K562 (cell line): ENCODE results near the gene SHC1. TPM values are rescaled to one million over a fixed set of nuclear protein-coding genes. Genes with fewer than 3 reads are reported as not detected.

Experiments used
- ETV5 ChIP-seq: sonication (generic); formaldehyde crosslinking; IDR thresholded peaks from 2 replicates; pipeline ENCODE4 v1.4.0; 2020; ENCODE audit warnings: low read depth, mild to moderate bottlenecking, missing genetic modification reagents
- FOXP1 ChIP-seq: sonication (generic); formaldehyde crosslinking; IDR thresholded peaks from 2 replicates; pipeline ENCODE4 v1.8.0; 2022; ENCODE audit warnings: mild to moderate bottlenecking, missing genetic modification reagents
- MBD2 ChIP-seq: sonication (generic); IDR thresholded peaks from 2 replicates; pipeline ENCODE4 v1.6.1; 2016; ENCODE audit warnings: low read depth, borderline replicate concordance
- NFIX ChIP-seq: fragments of 250-450 bp; sonication (Bioruptor Pico); IDR thresholded peaks from 2 replicates; pipeline ENCODE4 v1.4.0; 2020; ENCODE audit warnings: low read depth, mild to moderate bottlenecking, moderate library complexity
- PKNOX1 ChIP-seq: fragments of 450-650 bp; IDR thresholded peaks from 2 replicates; pipeline ENCODE4 v1.6.1; 2016
- ZBTB5 ChIP-seq: fragments of 450-650 bp; IDR thresholded peaks from 2 replicates; pipeline ENCODE4 v1.6.1; 2017; ENCODE audit warnings: antibody characterized with exemption
- ZNF318 ChIP-seq, 2 experiments: fragments of 450-650 bp; IDR thresholded peaks; 2 replicates each; pipeline ENCODE4 v1.6.1; 2016; ENCODE audit warnings: mild to moderate bottlenecking in 2 of 2, borderline replicate concordance in 1 of 2, low read depth in 1 of 2, moderate library complexity in 1 of 2
- polyA plus RNA-seq, 8 experiments: library from polyadenylated mRNA; depleted of rRNA in 4 of 8; stranded (reverse) in 5 of 8; unstranded in 3 of 8; fragments of >200 nt; fragmentation: Nextera tagmentation in 2 of 8; fragmentation: Illumina TruSeq in 1 of 8; extraction: Ambion mirVana in 2 of 8; extraction: Trizol in 1 of 8; gene quantifications; 2 replicates each; pipeline versions ENCODE4 v1.2.1 to v1.2.3, GENCODE V29; 2011 to 2014; ENCODE audit warnings: inconsistent platforms in 1 of 8, missing spikeins in 1 of 8
- total RNA-seq, 7 experiments: library from RNA; depleted of rRNA in 6 of 7; stranded (reverse); fragments of >200 nt in 6 of 7; fragmentation: Illumina TruSeq in 2 of 7; extraction: Trizol in 2 of 7; gene quantifications; 2 replicates each; pipeline versions ENCODE4 v1.2.1 to v1.2.3, GENCODE V29; 2011 to 2021; ENCODE audit warnings: low replicate concordance in 1 of 7
- TF ChIP-seq, protein P1 (sequence below), 2 experiments: IDR thresholded peaks; 2 replicates each; pipeline ENCODE4 v1.6.1; 2012; ENCODE audit warnings: improper control_type of control experiment in 2 of 2, low read depth in 2 of 2, low read length in 2 of 2, borderline replicate concordance in 1 of 2
- TF ChIP-seq, protein P2 (sequence below): fragments of 450-650 bp; conservative IDR thresholded peaks from 2 replicates; pipeline ENCODE4 v1.6.1; 2016; ENCODE audit warnings: missing genetic modification characterization, low read depth, mild to moderate bottlenecking, missing compliant biosample characterization, moderate library complexity

SHC1 gene
- total and polyA plus RNA-seq, 9 of the 15 experiments (the other 6 are each of a cell fraction or from before 2014, with no cell fraction given), result 4.1 to 113 (median 51.9) TPM

- TF ChIP-seq ZBTB5 (no peak), MBD2 (peak; percentile 95), PKNOX1 (peak; percentile 93), NFIX (CRISPR knock-in tag) (peak; percentile 68), ZNF318 (IDR thresholded peaks at IDR 0.05; ENCODE audit: borderline replicate concordance in 1 of 2, low read depth in 1 of 2) (no peak; a peak in 1 of 4 replicates), FOXP1 (CRISPR knock-in tag) (no peak), ETV5 (CRISPR knock-in tag) (no peak)
- TF ChIP-seq, protein P1, sequence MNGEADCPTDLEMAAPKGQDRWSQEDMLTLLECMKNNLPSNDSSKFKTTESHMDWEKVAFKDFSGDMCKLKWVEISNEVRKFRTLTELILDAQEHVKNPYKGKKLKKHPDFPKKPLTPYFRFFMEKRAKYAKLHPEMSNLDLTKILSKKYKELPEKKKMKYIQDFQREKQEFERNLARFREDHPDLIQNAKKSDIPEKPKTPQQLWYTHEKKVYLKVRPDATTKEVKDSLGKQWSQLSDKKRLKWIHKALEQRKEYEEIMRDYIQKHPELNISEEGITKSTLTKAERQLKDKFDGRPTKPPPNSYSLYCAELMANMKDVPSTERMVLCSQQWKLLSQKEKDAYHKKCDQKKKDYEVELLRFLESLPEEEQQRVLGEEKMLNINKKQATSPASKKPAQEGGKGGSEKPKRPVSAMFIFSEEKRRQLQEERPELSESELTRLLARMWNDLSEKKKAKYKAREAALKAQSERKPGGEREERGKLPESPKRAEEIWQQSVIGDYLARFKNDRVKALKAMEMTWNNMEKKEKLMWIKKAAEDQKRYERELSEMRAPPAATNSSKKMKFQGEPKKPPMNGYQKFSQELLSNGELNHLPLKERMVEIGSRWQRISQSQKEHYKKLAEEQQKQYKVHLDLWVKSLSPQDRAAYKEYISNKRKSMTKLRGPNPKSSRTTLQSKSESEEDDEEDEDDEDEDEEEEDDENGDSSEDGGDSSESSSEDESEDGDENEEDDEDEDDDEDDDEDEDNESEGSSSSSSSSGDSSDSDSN (IDR thresholded peaks at IDR 0.05; ENCODE audit: borderline replicate concordance in 1 of 2, low read depth in 2 of 2, low read length in 2 of 2), result peak in 1 of 2 experiments; percentile 67; a peak in 1 of 4 replicates
- TF ChIP-seq, protein P2, sequence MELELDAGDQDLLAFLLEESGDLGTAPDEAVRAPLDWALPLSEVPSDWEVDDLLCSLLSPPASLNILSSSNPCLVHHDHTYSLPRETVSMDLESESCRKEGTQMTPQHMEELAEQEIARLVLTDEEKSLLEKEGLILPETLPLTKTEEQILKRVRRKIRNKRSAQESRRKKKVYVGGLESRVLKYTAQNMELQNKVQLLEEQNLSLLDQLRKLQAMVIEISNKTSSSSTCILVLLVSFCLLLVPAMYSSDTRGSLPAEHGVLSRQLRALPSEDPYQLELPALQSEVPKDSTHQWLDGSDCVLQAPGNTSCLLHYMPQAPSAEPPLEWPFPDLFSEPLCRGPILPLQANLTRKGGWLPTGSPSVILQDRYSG (tag), result 0 out of 2 replicates have a peak, but pooled peaks have one; percentile 51
These were observed 33.2 kb downstream of the SHC1 start (continued) for GRCh38 chr1:154937085-154937987.
